ENCODE data around the gene DHCR24. TPM values are rescaled to one million over a fixed set of nuclear protein-coding genes. Genes with fewer than 3 reads are reported as not detected.

The DHCR24 gene
- total and polyA plus RNA-seq, 2 donors (not counting 1 experiment from before 2014, with no cell fraction given): 5.2 to 13.3 TPM

- TF ChIP-seq EZH2 (IDR thresholded peaks at IDR 0.05; ENCODE audit: borderline replicate concordance, insufficient read depth, low read depth, low read length, poor library complexity, severe bottlenecking): no peak
These were observed 75.0 kb downstream of the DHCR24 start for GRCh38 chr1:54811739-54812655.

GRCh38 chr1:54811066-54811465 is 75.9 kb downstream of the DHCR24 start:
- WGBS (ENCODE audit: insufficient coverage): 97% methylated on average over 5 of the region's 5 CpGs
- H3K27ac Mint-ChIP-seq: peak overlapping the region; percentile 7
- CTCF ChIA-PET: interaction anchor here (0.7 to 3.3 kb wide), 2 partner anchors 740 to 950 kb away, joined by 3 to 11 read pairs; no protein-coding TSS in a partner anchor
- no peaks in the 10 kb centered on the region for H3K9me3 ChIP-seq (ENCODE audit: control extremely low read depth in 1 of 3, control insufficient read depth in 2 of 3, insufficient read depth in 1 of 3, low read length in 2 of 3)
- POLR2A ChIA-PET: no interaction called here
- H3K27me3 ChIP-seq (replicated peaks in 1 of 4; ENCODE audit: control extremely low read depth in 1 of 4, control insufficient read depth in 3 of 4, insufficient read depth in 4 of 4, low read length in 3 of 4): no peaks in the 10 kb centered on the region
- no peak overlapping the region for H3K9ac ChIP-seq (ENCODE audit: low read length)
- intact Hi-C loops (cut with micrococcal nuclease): loop anchor here (5.0 kb wide), 1 partner anchor 854 kb away; no protein-coding TSS in a partner anchor
- no peaks in the 10 kb centered on the region for H3K4me1 ChIP-seq (ENCODE audit: control insufficient read depth in 2 of 2, insufficient read depth in 2 of 2, low read length in 2 of 2)
- DNase-seq (no peak), ATAC-seq (ENCODE audit: low read depth) (no peak)
- H2AFZ ChIP-seq (ENCODE audit: insufficient read depth, low read depth, low read length, poor library complexity, severe bottlenecking): no peak overlapping the region
- H3K9me3 Mint-ChIP-seq (ENCODE audit: insufficient read depth): no peaks in the 10 kb centered on the region
- TF ChIP-seq CTCF (IDR thresholded peaks at IDR 0.05) (no peak), EZH2 (IDR thresholded peaks at IDR 0.05; ENCODE audit: borderline replicate concordance, insufficient read depth, low read depth, low read length, poor library complexity, severe bottlenecking) (no peak)
- H3K4me2 ChIP-seq (replicated peaks; ENCODE audit: low read depth, low read length, poor library complexity, severe bottlenecking): no peak overlapping the region
- no peak overlapping the region for H3K4me3 Mint-ChIP-seq
- H3K36me3 ChIP-seq (replicated peaks in 1 of 2; ENCODE audit: control extremely low read depth in 1 of 2, control insufficient read depth in 1 of 2, extremely low read depth in 1 of 2, insufficient read depth in 2 of 2, low read length in 1 of 2): no peaks in the 10 kb centered on the region
- H3K4me1 Mint-ChIP-seq: no peaks in the 10 kb centered on the region
- H3K4me3 ChIP-seq (ENCODE audit: control extremely low read depth in 1 of 5, extremely low read depth in 1 of 5, insufficient read depth in 1 of 5, low read depth in 2 of 5, low read length in 4 of 5): no peak overlapping the region
- no peak overlapping the region for H3K27ac ChIP-seq (ENCODE audit: low read length in 2 of 2)
- H4K20me1 ChIP-seq (ENCODE audit: control insufficient read depth, insufficient read depth, low read length, poor library complexity, severe bottlenecking): no peaks in the 10 kb centered on the region
- no peaks in the 10 kb centered on the region for H3K27me3 Mint-ChIP-seq
- no peaks in the 10 kb centered on the region for H3K79me2 ChIP-seq (ENCODE audit: control insufficient read depth, insufficient read depth, low read length)

More at GRCh38 chr1:54811739-54812655, 75.0 kb downstream of the DHCR24 start:
- no peak for ATAC-seq (ENCODE audit: low read depth)
- Histone ChIP-seq H3K36me3 (replicated peaks in 1 of 2; ENCODE audit: control extremely low read depth in 1 of 2, control insufficient read depth in 1 of 2, extremely low read depth in 1 of 2, insufficient read depth in 2 of 2, low read length in 1 of 2) (no peaks in the 10 kb centered on the region), H2AFZ (ENCODE audit: insufficient read depth, low read depth, low read length, poor library complexity, severe bottlenecking) (no peak overlapping the region), H3K27ac (ENCODE audit: low read length in 2 of 2) (no peak overlapping the region), H3K27me3 (replicated peaks in 1 of 4; ENCODE audit: control extremely low read depth in 1 of 4, control insufficient read depth in 3 of 4, insufficient read depth in 4 of 4, low read length in 3 of 4) (no peaks in the 10 kb centered on the region), H3K9ac (ENCODE audit: low read length) (no peak overlapping the region), H3K9me3 (ENCODE audit: control extremely low read depth in 1 of 3, control insufficient read depth in 2 of 3, insufficient read depth in 1 of 3, low read length in 2 of 3) (no peaks in the 10 kb centered on the region), H3K4me1 (ENCODE audit: control insufficient read depth in 2 of 2, insufficient read depth in 2 of 2, low read length in 2 of 2) (no peaks in the 10 kb centered on the region), H4K20me1 (ENCODE audit: control insufficient read depth, insufficient read depth, low read length, poor library complexity, severe bottlenecking) (no peaks in the 10 kb centered on the region), H3K4me3 (ENCODE audit: control extremely low read depth in 1 of 5, extremely low read depth in 1 of 5, insufficient read depth in 1 of 5, low read depth in 2 of 5, low read length in 4 of 5) (no peak overlapping the region), H3K4me2 (replicated peaks; ENCODE audit: low read depth, low read length, poor library complexity, severe bottlenecking) (no peak overlapping the region), H3K79me2 (ENCODE audit: control insufficient read depth, insufficient read depth, low read length) (no peaks in the 10 kb centered on the region)
- ChIA-PET POLR2A (no interaction called here), CTCF (interaction anchor here (0.7 to 3.3 kb wide), 2 partner anchors 140 to 741 kb away, joined by 3 to 11 read pairs; no protein-coding TSS in a partner anchor)
- Mint-ChIP-seq H3K27ac (no peak overlapping the region), H3K4me3 (no peak overlapping the region), H3K4me1 (no peaks in the 10 kb centered on the region), H3K9me3 (ENCODE audit: insufficient read depth) (no peaks in the 10 kb centered on the region), H3K27me3 (no peaks in the 10 kb centered on the region)
- DNase-seq: no peak
- intact Hi-C loops (cut with micrococcal nuclease): loop anchor here (5.0 kb wide), 1 partner anchor 855 kb away; no protein-coding TSS in a partner anchor
- WGBS (ENCODE audit: insufficient coverage): 94% methylated on average over 16 of the region's 18 CpGs
